Astrocyte of the spinal cord (primary cell): ENCODE results near the gene MAP3K1.

ENCODE experiments used
- DNase-seq: peaks from one replicate; pipeline ENCODE4 v3.0.0; 2011; ENCODE audit warnings: low read depth, low spot score
- H3K4me3 ChIP-seq: 2 replicates; pipeline ENCODE4 v1.5.1; 2011; ENCODE audit warnings: low read depth, mild to moderate bottlenecking, low read length, moderate library complexity
- in situ Hi-C: cut with HindIII; loops from 2 replicates; pipeline ENCODE4 v1.10.0; 2017; ENCODE audit warnings: low sequenced_read_pairs
- TF ChIP-seq, protein P1 (sequence below): IDR thresholded peaks from 2 replicates; pipeline ENCODE4 v1.5.1; 2012; ENCODE audit warnings: low read depth, mild to moderate bottlenecking, low read length, inconsistent platforms

The MAP3K1 gene

DNA sequence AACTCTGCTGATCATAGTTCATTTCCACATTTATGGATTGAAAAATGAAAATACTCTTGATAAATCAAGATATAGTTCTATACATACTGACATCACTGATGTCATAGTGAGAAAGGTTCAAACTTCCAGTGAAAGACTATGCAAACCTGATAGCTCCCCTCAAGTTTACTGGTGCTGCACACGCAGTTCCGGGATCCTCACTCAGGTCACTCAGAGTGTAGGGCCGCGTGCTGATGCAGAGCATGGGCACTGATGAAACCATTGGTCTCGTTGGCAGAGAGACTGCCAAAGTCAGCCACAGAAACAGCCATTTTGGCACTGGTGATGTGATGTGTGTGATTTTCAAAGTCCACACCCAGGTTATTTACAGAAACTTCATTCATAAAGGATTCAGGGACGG lies 107.6 kb downstream of the MAP3K1 start:
- DNase-seq, result no peak
- TF ChIP-seq, protein P1, sequence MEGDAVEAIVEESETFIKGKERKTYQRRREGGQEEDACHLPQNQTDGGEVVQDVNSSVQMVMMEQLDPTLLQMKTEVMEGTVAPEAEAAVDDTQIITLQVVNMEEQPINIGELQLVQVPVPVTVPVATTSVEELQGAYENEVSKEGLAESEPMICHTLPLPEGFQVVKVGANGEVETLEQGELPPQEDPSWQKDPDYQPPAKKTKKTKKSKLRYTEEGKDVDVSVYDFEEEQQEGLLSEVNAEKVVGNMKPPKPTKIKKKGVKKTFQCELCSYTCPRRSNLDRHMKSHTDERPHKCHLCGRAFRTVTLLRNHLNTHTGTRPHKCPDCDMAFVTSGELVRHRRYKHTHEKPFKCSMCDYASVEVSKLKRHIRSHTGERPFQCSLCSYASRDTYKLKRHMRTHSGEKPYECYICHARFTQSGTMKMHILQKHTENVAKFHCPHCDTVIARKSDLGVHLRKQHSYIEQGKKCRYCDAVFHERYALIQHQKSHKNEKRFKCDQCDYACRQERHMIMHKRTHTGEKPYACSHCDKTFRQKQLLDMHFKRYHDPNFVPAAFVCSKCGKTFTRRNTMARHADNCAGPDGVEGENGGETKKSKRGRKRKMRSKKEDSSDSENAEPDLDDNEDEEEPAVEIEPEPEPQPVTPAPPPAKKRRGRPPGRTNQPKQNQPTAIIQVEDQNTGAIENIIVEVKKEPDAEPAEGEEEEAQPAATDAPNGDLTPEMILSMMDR, result no peak
- H3K4me3 ChIP-seq, result no peak overlapping the region
- in situ Hi-C loops, result no loop called here

DNA sequence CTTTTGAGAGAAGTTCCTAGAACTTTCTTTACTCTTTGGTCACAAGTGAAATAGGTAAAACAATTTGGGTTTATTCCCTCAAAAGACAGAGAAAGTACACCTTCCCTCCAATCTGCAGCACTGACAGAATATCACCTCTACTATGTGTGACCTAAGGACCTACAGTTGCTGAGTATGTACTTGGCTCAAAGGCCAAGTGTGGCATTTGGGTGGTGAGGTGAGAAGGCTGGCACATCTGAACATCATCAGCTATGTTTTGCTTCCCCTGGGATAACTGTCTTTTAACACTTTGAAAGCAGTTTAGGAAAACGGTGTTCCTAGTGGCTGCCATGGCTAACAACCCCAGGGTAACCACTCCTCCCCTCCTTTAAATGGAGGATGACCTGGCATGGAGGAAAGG lies 119.0 kb downstream of the MAP3K1 start:
- in situ Hi-C loops, result no loop called here
- no peak overlapping the region for H3K4me3 ChIP-seq
- TF ChIP-seq, protein P1, result no peak
- no peak for DNase-seq

- TF ChIP-seq, protein P1, result no peak
- DNase-seq, result no peak
- in situ Hi-C loops, result no loop called here
- H3K4me3 ChIP-seq, result no peak overlapping the region
These were observed 123.5 kb downstream of the MAP3K1 start for GRCh38 chr5:56938858-56939257.

- TF ChIP-seq, protein P1, result no peak
- no peak overlapping the region for H3K4me3 ChIP-seq
- peak; percentile 36 for DNase-seq
- in situ Hi-C loops, result no loop called here
These were observed 126.6 kb downstream of the MAP3K1 start for GRCh38 chr5:56941981-56942380.
